ENCODE results near the gene SLC26A6.

- TF ChIP-seq CTCF (optimal IDR thresholded peaks at IDR 0.05 in 1 of 3, IDR thresholded peaks at IDR 0.05 in 1 of 3, conservative IDR thresholded peaks at IDR 0.05 in 1 of 3; ENCODE audit: extremely low read depth in 1 of 3, insufficient read depth in 2 of 3, low read length in 3 of 3) (no peak), EZH2 (IDR thresholded peaks at IDR 0.05; ENCODE audit: low read length) (no peak)
Observed at GRCh38 chr3:48619541-48620524, 15.4 kb downstream of the SLC26A6 start.

All from keratinocyte (primary cell).